GM18526 (cell line): ENCODE measurements around the gene NHS.

ENCODE experiments used
- POLR2A ChIP-seq: IDR thresholded peaks from 3 replicates; pipeline ENCODE4 v1.6.1; 2011; ENCODE audit not compliant: insufficient read length; ENCODE audit errors: extremely low read depth

Gene NHS

DNA sequence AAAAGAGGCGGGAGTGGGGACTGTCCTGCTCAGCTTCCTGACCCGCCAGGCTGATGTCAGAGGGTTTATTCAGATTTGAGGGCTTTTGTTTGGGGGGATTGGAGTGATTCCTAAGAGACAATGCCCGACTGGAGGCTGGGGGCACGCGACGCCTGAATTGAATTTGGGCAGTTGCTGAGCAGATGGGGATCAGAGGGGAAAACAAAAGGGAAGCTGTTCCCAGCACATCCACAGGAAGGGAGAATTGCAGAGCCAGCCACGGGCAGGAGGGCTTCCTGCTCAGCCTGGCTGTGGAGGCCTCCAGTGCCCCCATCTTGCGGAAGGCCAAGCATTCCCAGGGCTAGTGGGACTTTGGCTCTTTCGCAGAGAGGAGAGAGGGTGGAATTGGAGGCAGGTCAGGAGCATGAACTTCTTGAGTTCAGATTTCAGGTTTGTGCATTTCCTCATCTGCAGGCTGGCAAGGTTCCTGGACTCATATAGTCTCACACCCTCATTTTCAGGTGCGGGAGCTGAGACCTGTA, 162.8 kb downstream of the NHS start:
- no peak for TF ChIP-seq POLR2A

DNA sequence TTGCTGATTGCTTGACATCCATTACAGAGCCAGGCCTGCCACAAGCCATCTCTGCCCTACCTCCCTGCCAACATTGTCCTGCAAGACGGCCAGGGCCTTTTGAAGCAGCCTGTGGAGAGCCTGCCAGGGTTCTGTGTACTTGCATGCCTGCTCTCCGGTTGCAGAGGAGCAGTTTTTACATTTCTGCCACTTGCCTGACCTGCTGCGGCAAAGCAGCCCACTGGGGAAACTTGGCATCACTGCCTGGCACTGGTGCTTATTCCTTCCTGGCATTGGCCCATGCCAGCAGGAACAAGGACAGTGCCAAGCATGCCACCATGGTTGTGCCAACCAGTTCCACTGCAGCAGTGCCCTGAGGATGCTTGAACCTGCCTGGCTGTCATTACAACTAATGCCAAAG, 167.1 kb downstream of the NHS start:
- no peak for TF ChIP-seq POLR2A

DNA sequence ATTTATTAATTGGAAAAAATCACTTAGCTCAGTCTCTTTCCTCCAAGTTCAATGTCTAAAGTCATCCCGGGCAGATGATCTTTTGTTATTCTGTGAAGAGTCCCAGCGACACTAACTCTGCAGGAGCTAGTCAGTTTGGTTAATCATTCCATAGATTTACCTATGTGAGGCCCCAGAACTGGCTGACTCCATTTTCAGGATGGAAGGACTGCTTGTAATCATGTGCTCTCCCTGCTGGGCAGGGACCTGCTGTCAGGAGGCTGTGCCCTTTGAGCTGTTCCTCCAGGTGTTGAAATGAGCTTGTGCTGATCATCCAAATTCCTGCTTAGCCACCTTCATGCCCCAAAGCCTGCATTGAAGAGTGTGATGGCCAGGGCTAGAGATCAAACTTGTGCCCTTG, 169.8 kb downstream of the NHS start:
- TF ChIP-seq POLR2A = no peak

DNA sequence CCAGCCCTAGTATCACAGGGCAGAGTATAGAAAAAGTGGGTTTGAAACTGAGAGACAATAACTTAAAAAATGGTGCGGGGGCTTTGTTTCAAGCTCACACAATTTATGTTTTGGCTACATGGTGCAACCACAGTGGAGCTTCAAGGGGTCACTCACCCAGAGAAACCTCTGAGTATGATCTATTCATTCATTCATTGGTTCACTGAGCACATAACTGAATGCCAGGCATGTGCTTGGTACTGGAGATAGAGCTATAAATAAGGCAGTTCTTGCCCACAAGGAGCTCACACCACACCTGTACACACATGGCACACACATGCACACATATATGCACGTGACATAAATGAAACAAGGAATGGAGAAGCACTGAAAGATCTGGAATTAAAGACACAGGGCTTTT, 171.4 kb downstream of the NHS start:
- no peak for TF ChIP-seq POLR2A

DNA sequence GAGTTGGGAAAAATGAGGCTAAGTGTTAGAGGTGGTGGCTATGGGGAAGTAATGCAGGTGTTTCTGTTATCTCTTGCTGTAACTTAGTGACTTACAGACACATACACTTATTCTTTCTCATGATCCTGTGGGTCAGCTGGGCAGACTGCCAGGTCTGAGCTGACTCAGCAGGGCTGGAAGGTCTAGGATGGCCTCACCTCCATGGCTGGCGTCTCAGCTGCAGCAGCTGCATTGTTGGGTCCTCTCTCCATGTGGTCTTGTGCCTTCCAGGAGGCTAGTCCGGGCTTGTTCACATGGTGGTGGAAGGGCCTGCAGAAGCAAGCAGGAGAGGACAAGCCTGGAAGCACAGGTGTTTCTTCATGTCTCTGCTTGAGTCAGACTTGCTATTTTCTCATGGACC, 172.7 kb downstream of the NHS start:
- no peak for TF ChIP-seq POLR2A

DNA sequence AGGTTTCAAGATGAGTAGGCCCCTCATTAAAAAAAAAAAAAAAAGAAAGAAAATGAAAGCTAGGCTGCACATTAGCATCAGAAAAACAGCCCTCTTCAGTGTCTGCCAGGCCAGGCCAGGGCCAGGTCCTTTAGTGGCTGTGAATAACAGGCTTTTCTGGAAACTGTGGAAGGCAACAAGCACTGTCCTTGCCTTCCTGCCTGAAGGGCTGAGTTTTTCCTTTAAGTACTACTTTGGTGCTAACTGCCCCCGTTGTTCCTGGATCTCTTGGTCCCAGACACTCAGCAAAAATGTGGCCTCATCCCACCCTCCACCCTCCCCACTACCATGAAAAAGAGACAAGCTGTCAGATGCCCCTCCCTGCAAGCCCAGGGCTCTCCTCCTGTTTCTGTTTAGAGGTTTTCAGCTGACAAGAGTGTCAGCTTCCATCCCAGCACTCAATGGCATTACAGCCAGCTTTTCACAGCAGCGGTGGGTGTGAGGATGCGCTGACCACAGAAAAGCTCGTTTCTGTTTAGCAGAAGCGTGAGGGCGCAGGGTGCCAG, 174.2 kb downstream of the NHS start:
- TF ChIP-seq POLR2A = no peak

DNA sequence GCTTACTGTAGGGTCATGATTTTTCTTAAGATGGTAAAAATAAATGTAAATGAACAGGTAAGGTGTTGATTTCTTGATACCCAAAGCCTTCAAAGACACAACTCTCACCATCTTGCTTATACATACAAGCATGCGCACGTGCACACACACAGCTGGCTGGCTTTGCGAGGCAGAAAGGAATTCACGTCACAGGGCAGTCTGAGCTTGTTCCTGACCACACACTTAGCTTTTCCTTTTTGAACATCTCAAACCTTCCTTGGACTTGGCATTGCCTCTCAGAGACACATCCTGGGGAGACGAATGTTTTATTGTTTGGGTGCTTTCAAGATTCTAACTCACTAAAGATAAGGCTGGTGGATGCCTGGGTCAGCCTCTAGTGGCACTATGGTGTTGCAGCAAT, 175.0 kb downstream of the NHS start:
- TF ChIP-seq POLR2A = no peak

DNA sequence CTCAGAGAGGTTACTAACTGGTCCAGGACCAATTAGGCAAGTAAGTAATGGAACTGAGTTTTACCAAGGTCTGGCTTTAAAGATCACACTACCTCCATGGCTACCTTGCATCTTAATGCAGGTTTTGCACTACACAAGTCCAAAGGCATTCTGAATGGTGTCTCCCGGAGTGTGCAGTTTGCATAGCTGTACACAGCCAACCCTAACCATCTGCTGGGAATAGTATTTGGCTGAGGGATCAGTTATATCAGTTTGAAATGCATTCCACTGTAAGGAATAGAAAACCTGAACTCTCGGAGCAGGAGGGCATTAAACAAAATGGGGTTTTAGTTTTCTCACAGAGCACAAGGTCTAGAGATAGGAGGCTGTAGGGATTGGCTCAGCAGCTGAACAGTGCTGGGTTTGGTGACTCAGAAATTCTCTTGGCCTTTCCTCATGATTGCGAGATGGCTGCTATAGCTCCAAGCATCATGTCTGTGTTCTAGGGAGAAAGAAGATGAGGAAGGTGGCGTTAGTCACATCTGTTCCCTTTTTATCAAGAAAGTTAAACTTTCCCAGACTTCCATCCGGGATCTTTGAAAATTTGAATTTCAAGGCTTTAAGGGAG, 177.1 kb downstream of the NHS start:
- TF ChIP-seq POLR2A = no peak

DNA sequence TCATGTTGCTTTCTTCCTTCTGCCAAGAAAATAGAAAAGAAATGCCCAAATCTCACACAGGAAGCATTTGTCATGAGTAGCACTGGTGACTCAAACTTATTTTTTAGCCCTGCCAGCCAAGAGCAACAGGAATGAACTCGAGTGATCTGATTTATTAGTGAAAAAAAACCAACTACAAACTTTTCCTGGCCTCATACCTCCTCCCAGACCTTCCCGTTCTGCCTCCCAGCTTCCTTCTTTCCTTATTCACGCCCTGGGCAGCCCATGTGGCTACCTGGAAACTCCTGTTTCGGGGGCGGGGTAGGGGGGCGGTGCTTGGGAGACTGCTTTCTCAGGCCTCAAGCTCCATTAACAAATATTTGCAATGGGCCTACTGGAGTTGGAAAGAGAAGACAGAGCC, 178.5 kb downstream of the NHS start:
- no peak for TF ChIP-seq POLR2A

DNA sequence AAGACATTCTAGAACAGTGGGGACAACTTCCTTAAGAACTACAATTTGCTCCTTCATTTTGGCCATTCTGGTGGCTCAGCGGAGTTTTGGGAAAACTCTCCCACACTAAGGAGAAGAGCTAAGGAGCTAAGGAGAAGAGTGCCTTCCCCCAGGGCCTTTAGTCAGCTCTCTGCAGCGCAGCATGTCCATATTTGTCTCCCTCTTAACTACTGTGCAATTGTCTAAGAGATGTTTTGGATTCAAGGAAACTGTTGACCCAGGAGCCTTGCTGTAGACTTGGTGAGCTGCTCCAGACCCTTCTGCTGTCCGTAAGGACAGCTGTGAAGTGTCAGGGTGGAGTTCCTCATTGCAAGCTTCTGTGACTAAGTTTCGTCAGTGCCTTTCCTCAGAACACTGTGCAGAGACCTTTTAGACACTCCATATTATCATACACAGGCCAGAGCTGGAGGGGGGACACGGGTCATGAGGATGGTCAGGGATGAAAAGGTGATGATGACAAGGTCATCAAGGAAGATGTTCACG, 179.0 kb downstream of the NHS start:
- TF ChIP-seq POLR2A = no peak

DNA sequence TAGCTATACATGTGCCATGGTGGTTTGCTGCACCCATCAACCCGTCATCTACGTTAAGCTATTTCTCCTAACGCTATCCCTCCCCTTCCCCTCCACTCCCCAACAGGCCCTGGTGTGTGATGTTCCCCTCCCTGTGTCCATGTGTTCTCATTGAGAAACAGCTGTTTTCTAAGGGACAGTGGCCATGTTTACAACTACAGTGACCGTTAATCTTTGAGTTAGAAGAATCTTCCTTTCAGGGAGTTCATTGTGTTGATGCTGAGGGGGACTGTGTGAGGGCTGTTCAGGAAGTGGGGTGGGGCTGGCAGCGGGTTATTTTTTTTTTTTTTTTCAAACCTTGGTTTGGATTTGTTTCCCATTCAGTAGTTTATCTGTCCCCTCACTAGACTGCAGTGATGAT, 179.9 kb downstream of the NHS start:
- no peak for TF ChIP-seq POLR2A

DNA sequence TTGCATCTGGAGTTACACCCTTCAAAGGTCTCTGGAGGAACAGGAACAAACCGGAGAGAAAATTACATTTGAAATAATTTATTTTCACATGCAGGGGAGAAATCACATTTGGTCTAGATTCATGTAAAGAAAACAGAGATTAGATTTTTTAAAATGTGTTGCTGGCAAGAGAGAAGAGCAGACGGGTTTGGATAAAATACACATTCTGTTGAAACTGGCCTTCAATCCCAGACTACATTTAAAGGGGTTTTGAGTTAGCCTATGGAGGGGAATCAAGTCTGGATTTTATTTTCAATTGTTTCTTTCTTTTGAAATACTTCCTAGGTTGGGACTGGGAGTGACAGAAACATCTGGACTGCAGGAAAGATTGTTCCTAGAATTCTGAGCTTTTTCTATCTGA, 180.8 kb downstream of the NHS start:
- TF ChIP-seq POLR2A = no peak

DNA sequence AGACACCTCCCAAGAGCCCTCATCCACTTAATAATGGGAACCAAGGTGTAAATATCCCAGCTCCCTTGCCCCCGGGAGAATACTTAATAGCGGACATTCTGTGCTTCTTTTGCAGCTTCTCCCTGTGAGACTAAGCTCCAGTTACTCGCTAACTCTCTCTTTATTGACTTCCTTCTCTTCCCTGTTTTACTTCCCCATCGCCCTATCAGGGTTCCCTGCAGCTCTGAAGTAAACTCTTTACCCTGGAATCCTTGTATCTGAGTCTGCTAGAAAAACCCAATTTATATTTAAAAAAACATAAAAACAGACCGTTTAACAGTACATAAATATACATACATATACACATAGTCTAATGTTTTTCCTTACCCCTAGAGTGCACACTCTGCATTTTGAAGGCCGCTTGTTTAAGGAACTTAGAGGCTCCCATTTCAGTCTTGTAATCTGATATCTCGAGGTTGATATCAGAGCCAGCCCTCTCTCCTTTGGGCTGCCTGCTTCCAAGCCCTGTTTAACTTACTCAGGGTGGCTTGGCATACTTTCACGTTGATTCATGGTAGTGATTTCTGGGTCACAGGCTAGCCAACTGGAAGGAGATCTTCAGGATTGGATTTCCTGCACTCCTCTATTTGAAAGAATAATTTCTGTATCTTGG, 184.9 kb downstream of the NHS start:
- TF ChIP-seq POLR2A = no peak

DNA sequence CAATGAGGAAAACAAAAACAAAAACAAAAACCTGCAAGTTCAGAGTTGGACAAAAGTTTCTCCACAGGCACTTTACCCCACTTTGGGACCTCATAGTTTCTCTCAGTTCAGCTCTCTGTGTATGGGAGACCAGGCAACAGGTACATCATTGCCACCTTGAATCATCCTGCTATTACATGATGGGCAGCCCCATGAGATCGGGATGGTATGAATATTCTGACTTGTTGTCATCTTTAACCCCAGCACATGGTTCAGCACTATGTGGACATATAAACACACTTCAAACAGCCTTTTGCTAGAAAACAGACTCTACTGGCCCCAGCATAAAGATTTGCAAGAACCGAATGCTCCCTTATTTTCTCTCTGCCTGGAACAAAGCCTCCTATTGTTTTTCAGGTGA, 185.4 kb downstream of the NHS start:
- TF ChIP-seq POLR2A = no peak

DNA sequence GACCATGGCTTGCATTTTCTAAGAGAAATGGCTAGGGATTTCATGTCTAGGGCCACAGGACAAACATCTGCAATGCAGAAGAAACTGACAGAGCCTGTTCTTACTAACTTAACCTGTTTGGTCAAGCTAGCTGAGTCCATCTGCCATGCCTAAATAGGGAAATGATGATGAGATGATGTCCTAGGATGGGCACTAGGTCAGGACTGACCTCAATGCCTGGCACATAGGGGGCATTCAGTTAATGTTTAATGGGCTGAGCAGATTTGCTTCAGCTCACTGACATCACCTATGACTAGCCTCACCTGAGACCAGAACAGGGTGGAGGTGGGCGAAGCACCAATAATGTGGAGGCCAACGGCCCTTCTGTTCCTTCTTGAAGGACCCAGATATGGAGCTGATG, 188.1 kb downstream of the NHS start:
- TF ChIP-seq POLR2A = no peak

DNA sequence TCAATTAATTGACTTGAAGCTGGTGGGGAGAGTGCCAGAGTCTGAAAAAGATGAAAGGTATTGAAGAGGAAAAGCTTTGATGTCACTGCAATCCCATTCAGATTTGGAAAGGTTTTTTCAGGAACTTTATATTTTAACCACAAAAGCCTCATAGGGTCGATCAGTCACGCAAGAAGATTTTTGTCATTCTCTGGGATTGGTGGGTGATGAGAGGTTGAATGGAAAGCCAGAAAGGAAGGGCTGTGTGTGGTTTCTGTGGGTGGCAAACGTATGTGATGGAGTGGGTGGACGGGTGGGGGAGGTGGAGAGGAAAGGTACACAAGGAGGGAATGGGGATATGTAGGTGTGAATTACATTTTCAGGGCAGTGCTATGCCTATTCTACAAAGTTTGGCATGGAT, 188.5 kb downstream of the NHS start:
- no peak for TF ChIP-seq POLR2A
